Upper lobe of right lung (tissue), 1 donor: ENCODE measurements around the gene RBMS3. TPM values are rescaled to one million over a fixed set of nuclear protein-coding genes. Genes with fewer than 3 reads are reported as not detected.

Source experiments
- ATAC-seq: fragments of 200-7000 bp; cut with Tn5 transposase; one replicate; pipeline ENCODE4 v1.9.1; 2020; ENCODE audit warnings: mild to moderate bottlenecking, moderate library complexity
- DNase-seq: peaks from one replicate; pipeline ENCODE4 v3.0.0-alpha.2; 2020
- H3K27ac ChIP-seq: fragments of 200-600 bp; one replicate; pipeline ENCODE4 v1.8.0; 2022
- H3K27me3 ChIP-seq: fragments of 200-600 bp; one replicate; pipeline ENCODE4 v1.8.0; 2022; ENCODE audit warnings: mild to moderate bottlenecking
- H3K36me3 ChIP-seq: fragments of 200-600 bp; one replicate; pipeline ENCODE4 v1.8.0; 2022
- H3K4me1 ChIP-seq: fragments of 200-600 bp; one replicate; pipeline ENCODE4 v1.8.0; 2022
- H3K4me3 ChIP-seq: fragments of 200-600 bp; one replicate; pipeline ENCODE4 v1.8.0; 2022; ENCODE audit warnings: mild to moderate bottlenecking
- H3K9me3 ChIP-seq: fragments of 200-600 bp; one replicate; pipeline ENCODE4 v1.8.0; 2022
- intact Hi-C: fragments of 100-400 bp; cut with DNase I; formaldehyde crosslinking; loops from one replicate; pipeline ENCODE4 v1.11.0; 2022
- total RNA-seq: library from RNA; stranded (reverse); fragmentation: NEBNext Ultra II Directional; extraction: Animal tissue kit (Norgen Biotek cat#: 25700); gene quantifications from one replicate; pipeline ENCODE4 v1.2.1, GENCODE V29; 2021
- TF ChIP-seq, protein P1 (sequence below): fragments of 200-600 bp; IDR thresholded peaks from one replicate; pipeline ENCODE4 v1.8.0; 2022; ENCODE audit warnings: antibody characterized with exemption
- donor health status: DM: no; HTN: yes; CAD: no; lungs with severe emphysema.

The RBMS3 gene
- total RNA-seq, 1 donor from 2014 or later = 85.9 TPM

DNA sequence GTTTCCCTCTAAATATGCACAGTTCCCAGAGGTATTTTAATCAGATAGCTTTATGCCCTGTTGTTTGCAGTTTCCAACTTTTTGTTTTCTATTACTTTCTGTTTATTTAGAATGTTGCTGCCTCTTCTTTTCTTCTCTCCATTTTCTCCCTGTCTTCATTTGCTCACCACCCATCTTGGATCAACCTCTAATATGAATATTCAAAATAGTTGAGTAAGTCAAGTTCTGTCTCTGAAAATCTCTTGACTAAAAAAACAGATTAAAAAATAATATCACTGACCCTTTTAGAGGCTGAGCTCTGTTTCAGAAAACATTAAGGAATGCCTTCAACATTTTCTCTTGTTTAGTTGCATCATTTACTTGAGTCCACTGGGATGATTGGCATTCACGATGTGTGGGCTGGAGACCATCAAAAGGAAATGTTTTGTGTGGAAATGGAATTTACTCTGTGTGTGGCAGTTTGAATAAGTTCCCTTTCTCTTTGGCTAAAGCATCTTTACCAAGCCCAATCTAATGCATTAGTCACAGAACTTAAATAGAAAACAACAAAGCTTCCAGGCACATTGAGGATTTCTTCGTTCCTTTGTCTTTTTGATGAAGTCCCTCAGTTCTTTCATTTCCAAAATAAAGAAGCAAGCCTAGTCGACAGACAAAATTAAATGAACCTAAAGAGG, 691.6 kb downstream of the RBMS3 start:
- Histone ChIP-seq H3K9me3 (no peaks in the 10 kb centered on the region), H3K27me3 (no peaks in the 10 kb centered on the region), H3K27ac (no peak overlapping the region), H3K4me1 (no peaks in the 10 kb centered on the region), H3K4me3 (no peak overlapping the region), H3K36me3 (no peaks in the 10 kb centered on the region)
- intact Hi-C loops = no loop called here
- TF ChIP-seq, protein P1, sequence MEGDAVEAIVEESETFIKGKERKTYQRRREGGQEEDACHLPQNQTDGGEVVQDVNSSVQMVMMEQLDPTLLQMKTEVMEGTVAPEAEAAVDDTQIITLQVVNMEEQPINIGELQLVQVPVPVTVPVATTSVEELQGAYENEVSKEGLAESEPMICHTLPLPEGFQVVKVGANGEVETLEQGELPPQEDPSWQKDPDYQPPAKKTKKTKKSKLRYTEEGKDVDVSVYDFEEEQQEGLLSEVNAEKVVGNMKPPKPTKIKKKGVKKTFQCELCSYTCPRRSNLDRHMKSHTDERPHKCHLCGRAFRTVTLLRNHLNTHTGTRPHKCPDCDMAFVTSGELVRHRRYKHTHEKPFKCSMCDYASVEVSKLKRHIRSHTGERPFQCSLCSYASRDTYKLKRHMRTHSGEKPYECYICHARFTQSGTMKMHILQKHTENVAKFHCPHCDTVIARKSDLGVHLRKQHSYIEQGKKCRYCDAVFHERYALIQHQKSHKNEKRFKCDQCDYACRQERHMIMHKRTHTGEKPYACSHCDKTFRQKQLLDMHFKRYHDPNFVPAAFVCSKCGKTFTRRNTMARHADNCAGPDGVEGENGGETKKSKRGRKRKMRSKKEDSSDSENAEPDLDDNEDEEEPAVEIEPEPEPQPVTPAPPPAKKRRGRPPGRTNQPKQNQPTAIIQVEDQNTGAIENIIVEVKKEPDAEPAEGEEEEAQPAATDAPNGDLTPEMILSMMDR = no peak
- DNase-seq (no peak), ATAC-seq (no peak)

DNA sequence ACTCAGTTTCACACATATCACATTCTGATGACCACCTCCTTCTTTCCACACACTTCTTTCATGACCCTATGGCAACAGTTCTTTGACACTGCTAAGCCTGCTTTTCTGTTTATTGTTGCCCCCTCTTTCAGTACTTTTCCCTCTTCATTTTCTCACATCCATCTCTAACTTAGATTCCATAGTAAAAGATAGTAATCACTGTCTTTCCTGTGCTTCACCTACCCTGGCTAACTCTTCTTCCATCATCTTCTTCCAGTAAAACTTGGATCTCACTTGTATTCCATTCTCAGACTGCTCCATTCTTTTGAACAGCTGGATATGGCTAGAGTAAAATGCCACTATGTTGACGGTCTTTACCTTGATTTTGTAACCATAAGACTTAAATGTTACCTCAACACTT, 692.9 kb downstream of the RBMS3 start:
- intact Hi-C loops = no loop called here

DNA sequence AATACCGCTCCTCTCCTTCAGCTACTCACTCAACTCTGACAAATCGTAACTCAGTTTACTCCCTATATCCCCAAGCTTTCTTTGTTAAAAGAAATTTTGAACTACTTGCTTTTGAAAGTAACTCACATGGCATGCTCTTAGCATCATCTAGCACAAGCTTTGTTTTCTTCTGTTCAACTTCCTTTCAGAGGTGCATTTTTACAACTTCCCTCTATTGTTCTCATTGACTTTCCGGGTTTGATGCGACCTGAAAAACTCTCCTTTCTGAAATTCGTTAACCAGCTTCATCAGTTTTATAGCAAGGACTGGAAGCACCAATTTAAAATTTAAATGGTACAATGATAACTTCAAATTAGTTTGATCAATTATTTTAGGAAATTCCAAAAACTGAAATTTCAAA, 696.0 kb downstream of the RBMS3 start:
- no peaks in the 10 kb centered on the region for H3K36me3 ChIP-seq
- TF ChIP-seq, protein P1 = no peak

More for the DNA sequence above, 692.9 kb downstream of the RBMS3 start:
- Histone ChIP-seq H3K36me3 (no peaks in the 10 kb centered on the region), H3K4me1 (no peaks in the 10 kb centered on the region), H3K4me3 (no peak overlapping the region), H3K27me3 (no peaks in the 10 kb centered on the region), H3K27ac (no peak overlapping the region), H3K9me3 (no peaks in the 10 kb centered on the region)
- DNase-seq (no peak), ATAC-seq (no peak)
- TF ChIP-seq, protein P1 = no peak

DNA sequence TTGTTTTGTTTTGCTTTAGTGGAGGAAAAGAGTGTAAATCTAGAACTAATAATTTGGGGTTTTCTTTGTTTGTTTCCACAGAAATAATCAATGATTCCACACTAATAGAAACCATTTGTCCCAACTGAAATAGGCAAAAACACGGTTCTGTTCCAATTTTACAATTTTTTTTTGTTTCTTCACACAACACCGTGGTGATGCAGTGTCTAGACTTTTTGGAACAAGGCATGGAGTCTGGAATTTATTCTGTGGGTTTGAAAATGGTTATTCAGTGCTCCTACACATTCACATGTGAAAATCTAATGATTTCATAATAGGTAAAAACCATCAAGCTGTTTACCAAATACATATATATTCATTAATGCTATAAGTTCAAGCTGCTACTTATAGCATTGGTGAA, 696.5 kb downstream of the RBMS3 start:
- intact Hi-C loops = no loop called here
- no peak for DNase-seq
- no peak overlapping the region for H3K27ac ChIP-seq
- no peaks in the 10 kb centered on the region for H3K36me3 ChIP-seq
- no peak for ATAC-seq
- no peaks in the 10 kb centered on the region for H3K27me3 ChIP-seq
- H3K4me1 ChIP-seq = no peaks in the 10 kb centered on the region
- H3K9me3 ChIP-seq = no peaks in the 10 kb centered on the region
- no peak overlapping the region for H3K4me3 ChIP-seq
- TF ChIP-seq, protein P1 = no peak

More for the DNA sequence above, 696.0 kb downstream of the RBMS3 start:
- DNase-seq = no peak
- H3K27ac ChIP-seq = no peak overlapping the region
- ATAC-seq = no peak
- H3K4me1 ChIP-seq = no peaks in the 10 kb centered on the region
- H3K9me3 ChIP-seq = no peaks in the 10 kb centered on the region
- no peak overlapping the region for H3K4me3 ChIP-seq
- no peaks in the 10 kb centered on the region for H3K27me3 ChIP-seq
- intact Hi-C loops = no loop called here

DNA sequence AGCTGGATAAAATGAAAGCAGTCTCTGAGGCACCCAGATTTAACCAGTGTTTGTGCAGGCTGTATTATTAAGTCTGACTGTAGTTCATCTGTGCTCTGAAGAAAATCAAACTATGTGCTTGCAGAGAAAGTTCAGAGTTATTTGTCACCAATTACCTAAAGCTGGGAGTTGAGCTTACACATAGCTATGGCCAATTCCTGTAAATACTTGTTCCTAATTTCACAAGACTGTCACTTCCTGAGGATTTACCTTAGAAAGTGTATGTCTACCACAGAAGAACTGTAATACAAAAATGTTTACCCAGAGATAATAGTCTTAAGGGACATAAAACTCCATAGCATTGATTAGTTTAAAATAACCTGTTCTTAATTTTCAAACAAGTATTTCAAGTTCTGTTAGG, 697.2 kb downstream of the RBMS3 start:
- no peaks in the 10 kb centered on the region for H3K4me1 ChIP-seq
- H3K27ac ChIP-seq = no peak overlapping the region
- intact Hi-C loops = no loop called here
- ATAC-seq (no peak), DNase-seq (no peak)
- H3K27me3 ChIP-seq = no peaks in the 10 kb centered on the region
- H3K4me3 ChIP-seq = no peak overlapping the region
- TF ChIP-seq, protein P1 = no peak
- H3K36me3 ChIP-seq = no peaks in the 10 kb centered on the region
- H3K9me3 ChIP-seq = no peaks in the 10 kb centered on the region

DNA sequence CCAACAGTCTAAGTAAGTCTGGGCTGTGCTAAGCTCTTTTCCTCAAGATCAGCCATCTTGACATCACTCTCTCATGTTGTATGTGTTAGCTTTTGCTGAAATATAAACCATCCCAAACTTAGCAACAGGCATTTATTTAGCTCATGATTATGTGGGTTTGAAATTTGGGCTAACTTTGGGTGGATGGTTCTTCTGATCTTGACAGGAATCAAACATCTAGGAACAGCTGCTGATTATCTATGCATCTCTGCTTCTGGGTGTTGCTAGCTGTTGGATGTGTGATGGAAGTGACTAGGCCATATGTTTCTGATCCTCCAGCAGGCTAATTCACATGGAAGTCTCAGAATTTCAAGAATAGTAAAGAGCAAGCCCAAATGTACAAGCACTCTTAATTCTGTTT, 710.3 kb downstream of the RBMS3 start:
- Histone ChIP-seq H3K9me3 (no peaks in the 10 kb centered on the region), H3K27ac (no peak overlapping the region), H3K36me3 (no peaks in the 10 kb centered on the region), H3K4me3 (no peak overlapping the region), H3K27me3 (no peaks in the 10 kb centered on the region), H3K4me1 (no peaks in the 10 kb centered on the region)
- ATAC-seq (no peak), DNase-seq (no peak)
- TF ChIP-seq, protein P1 = no peak
- intact Hi-C loops = no loop called here
